GM19025 (cell line): ENCODE data around the gene ERC1.

Source experiments
- ATAC-seq: cut with Tn5 transposase; IDR thresholded peaks from one replicate; pipeline ENCODE4 v1.9.1; 2021; ENCODE audit warnings: mild to moderate bottlenecking, low read depth, moderate library complexity; ENCODE audit not compliant: unreplicated experiment

The ERC1 gene

DNA sequence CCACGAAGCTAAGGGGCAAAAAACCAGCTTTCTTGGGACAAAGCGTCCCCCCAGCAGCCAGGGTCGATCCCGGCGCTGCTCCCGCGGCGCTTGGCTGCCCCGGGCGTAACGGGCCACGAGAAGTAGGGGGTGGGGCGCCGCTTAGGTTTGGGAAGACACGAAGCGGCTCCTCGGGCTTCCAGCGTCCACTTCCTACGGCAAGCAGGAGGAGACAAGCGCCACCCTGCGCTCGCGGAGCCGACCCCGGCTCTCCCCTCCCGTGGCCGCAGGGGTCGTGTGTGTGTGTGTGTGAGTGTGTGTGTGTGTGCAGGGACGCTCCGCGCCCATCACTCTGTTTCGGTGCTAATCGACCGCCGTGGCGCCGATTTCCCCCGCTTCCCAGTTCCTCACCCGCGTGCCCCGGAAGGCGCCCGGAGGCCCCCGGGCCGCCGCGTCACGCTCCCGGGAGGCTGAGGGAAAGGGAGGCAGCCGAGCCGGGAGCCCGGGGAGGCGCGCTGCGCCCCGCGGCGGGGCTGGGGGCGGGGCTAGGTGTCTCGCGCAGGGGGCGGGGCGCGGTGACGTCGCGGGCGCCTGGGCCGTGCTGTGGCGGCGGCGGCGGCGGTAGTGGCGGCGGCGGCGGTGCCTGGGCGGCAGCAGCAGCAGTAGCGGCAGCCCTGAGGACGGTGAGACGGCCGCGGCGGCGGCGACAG, at the start of gene ERC1:
TSS of gene ERC1 (plus strand) at position 563 of the 689 bp plus-strand sequence. CDS start 36,681 bp downstream, outside the sequence.
- peak; percentile 86 for ATAC-seq

DNA sequence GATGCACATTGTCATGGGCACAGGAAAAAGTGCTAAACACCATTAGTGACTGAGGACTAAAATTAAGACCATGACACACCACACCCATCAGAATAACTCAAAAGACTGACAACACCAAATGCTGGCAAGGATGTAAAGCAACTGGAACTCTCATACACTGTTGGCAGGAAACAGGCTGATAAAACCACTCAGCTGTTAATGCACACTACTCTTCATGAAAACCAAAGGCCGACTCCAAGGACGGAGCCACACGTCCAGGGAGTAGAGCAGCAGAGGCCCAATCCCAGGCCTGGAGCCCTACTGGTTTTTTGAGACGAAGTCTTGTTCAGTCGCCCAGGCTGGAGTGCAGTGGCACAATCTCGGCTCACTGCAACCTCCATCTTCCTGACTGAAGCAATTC, 48.0 kb upstream of the ERC1 start:
- no peak for ATAC-seq

DNA sequence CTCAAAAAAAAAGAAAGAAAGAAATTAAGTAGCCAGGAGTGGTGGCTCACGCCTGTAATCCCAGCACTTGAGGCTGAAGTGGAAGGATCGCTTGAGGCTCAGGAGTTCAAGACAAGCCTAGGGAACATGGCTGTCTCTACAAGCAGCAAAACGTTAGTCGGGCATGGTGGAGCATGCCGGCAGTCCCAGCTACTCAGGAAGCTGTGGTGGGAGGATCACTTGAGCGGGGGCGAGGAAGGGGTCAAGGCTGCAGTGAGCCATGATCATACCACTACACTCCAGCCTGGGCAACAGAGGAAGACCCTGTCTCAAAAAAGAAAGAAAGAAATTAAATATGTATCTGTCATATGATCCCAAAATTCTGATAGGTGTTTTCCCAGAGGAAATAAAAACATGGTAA, 46.8 kb upstream of the ERC1 start:
- no peak for ATAC-seq

DNA sequence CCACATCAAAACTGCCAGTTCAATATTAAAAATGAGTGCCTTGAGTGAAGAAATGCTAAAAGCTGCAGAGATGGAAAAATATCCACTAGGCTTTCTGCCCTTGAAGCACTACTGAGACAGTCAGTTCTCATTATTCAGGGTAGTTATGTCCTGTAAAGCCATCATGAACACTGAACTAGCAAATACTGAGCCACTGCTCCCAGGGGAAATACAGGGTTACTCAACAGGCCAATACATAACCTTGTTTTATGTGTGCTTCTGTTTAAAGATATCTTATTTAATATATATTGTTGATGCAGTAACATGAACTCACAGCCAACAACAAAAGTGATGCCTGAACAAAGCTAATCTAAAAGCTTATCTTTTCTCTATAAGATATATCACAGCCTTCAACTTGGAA, 44.8 kb upstream of the ERC1 start:
- ATAC-seq: no peak

DNA sequence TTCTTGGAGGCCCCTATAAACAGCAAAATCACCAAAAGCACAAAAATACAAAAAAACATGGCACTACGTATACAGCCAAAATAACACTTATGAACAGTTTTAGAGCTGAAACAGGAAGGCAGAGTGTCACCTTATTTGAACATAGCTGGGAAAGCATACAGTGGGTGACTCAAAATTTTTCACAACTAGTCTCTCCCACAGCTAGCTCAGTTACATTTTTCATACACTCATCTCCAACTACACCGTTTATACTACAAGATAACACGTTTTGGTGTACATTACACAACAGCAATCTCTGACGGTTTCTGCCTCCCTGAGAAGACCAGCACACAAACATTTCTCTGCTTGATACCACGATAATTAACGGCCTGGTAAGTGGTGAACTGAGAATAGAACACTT, 44.4 kb upstream of the ERC1 start:
- no peak for ATAC-seq

DNA sequence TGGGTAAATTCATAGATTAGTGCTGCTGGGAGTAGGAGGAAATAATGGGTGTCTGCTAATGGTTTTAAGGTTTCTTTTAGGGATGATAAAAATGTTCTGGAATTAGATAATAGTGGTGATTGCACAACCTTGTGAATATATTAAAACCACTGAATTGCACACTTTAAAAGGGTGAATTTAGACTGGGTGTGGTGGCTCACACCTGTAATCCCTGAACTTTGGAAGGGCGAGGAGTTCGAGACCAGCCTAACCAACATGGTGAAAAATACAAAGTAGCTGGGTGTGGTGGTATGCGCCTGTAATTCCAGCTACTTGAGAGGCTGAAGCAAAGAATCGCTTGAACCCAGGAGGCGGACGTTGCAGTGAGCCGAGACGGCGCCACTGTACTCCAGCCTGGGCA, 42.8 kb upstream of the ERC1 start:
- no peak for ATAC-seq

DNA sequence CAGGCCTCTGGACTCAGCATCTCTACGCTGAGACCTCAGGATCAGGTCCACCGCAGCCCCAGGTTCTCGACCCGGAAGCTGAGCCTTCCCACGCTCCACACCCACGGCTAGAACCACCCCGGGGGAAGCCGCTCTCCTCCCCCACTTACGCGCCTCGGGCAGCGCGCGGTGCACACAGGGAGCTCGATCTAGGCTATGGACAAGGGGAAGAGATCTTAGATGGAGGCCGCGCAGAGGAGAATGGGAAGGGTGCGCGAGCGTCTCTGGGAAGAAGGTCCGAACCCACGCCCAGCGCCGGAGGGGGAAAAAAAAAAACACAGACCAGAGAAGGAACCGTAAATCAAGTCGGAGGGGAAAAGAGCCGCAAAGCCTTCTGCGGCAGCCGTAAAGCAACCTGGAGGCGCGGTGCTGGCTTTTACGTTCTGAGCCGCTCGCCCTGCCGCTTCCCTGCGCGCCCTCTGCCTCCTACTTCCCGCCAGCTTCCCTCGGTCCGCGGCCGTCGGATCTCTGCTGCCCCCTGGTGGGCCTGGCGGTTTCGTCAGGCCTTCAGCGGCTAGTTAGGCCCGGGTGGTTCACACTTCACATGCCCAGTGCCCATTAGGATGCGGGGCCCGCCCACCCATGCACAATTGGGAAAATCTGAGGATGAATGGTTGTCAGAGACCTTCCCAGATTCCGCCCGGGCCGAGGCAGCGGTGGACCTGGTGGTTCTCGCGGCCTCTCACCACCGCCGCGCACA, 41.4 kb upstream of the ERC1 start, which contains the start of gene RAD52:
TSS of gene RAD52 (minus strand) at position 242 of the 739 bp plus-strand sequence. CDS start 16,636 bp downstream, outside the sequence.
- ATAC-seq: peak; percentile 80

DNA sequence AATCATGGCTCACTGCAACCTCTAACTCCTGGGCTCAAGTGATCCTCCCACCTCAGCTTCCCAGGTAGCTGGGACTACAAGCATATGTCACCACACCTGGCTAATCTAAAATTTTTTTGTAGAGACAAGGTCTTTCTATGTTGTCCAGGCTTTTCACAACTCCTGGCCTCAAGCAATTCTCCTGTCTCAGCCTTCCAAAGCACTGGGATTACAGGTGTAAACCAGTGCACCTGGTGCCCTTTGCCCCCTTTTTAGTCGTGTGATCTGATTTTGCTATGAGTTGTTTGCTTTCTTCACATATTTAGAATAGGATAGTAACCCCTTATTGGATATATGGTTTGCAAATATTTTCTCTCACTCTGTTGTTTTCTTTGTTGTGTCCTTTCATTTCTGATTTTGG, 39.8 kb upstream of the ERC1 start:
- ATAC-seq: no peak

DNA sequence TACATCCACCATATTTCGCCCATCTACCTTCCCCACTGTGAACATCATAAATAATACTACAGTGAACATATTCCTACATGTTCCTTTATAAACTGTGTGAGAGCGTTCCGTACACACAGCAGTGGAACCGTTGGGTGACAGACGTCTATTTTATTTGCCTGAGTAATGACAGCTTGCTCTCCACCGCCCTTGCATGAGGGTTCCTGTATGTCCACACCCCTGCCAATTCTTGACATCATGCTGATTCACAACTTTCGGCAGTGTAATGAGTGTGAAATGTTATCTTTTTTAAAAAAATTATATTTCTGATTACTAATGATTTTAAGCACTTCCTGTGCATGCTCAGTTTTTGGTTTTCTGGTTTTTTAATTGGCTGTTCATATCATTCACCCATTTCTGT, 37.2 kb upstream of the ERC1 start:
- no peak for ATAC-seq

DNA sequence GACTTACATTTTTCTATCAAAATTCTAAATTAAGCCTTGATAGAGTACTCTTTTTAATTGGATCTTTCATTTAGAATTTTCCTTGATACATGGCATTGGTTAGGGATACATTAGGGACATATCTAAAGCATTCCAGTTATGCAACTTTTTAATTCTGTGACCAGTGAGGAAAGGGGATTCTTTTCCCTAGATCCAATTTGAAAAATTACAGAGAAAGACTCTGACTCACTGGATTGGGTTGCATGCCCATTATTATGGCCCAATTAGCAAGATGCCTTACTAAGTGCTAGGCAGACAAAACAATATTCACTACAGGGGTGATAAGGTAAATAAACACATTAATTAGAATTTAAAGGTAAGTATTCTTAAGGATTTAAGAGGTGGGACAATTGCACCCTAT, 36.3 kb upstream of the ERC1 start:
- no peak for ATAC-seq

DNA sequence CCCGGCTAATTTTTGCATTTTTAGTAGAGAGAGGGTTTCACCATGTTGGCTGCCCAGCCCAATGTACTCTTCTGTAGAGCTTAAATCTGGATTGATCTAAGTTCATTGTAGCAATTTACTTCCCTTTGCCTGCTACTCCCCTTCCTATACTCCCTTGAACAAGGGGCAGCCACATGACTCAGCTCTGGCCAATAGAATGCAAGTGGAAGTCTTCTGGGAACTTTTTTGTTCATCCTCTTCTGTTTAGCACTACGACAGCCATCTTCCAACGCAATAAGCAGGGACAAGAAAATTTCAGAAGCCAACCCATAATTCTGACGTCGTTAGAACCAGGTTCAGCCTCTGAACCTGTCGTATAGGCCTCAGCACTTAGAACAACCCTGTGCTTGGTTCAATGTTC, 35.1 kb upstream of the ERC1 start:
- no peak for ATAC-seq

DNA sequence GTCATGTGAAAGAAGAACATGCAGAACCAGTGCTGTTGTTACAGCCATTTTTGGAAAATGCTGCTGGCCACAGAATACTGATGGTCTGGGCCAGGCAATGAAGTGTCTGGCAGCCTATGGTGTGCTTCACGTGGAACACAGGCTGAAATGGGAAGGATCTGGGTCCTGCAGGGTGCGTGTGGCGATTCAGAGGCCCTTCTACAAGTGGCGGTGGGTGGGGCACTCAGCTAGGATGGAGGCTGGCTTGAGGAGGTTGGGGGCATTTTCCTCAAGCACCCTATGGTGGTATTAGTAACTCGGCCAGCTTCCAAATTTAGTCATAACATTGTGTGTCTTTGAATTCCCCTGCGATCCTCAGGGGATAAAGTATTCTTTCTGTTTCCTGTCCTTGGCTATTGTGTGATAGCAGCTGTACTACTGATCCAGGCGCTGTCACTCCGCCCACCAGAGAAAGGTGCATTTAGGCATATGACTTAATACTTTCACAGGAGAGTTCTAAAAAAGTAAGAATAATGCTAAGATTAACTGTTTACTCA, 32.4 kb upstream of the ERC1 start:
- ATAC-seq: no peak

DNA sequence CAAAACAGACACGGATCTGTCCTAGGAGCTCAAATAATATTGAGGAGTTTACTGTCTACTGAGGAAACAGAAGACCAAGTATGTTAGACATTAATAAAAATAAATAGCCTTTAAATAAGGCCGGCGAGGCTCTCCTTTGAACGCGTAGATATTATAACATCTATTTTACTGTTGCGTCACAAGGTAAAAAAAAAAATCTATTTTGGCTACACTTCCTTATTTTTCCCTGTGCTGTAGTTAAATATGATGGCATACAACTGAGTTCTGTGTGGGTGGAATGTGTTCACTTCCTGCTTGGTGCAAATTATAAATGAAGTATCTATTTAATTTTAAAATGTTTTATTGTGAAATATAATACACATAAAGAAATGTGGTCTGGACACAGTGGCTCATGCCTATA, 24.3 kb upstream of the ERC1 start:
- no peak for ATAC-seq

DNA sequence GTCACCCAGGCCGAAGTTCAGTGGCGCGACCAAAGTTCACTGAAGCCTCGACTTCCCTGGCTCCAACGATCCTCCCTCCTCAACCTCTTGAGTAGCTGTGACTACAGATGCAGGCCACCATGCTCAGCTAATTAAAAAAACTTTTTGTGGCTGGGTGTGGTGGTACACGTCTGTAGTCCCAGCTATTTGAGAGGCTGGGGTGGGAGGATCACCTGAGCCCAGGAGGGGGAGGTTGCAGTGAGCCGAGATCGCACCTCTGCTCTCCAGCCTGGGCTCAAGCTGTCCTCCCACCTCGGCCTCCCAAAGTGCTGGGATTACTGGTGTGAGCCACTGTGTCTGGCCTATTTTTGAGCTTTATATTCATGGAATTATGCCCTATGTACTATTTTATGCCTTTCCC, 23.4 kb upstream of the ERC1 start:
- ATAC-seq: no peak

DNA sequence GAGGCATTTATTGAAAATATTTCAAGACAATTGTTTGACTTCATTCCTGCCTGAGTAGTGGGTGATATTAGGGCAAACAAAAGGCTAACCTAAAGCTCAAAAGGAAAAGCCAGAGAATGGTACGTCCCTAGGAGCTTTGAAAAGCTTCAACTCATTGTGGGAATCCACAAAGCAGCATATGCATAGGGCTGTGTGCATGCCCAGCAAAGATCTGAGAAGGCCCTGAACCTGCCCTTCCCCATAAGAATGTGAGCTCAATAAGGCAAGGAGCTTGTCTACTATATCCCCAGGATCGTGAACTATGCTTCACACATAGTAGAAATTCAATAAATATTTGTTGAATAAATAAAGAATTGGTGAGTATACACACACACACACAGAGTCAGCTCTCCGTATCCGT, 22.5 kb upstream of the ERC1 start:
- ATAC-seq: no peak

DNA sequence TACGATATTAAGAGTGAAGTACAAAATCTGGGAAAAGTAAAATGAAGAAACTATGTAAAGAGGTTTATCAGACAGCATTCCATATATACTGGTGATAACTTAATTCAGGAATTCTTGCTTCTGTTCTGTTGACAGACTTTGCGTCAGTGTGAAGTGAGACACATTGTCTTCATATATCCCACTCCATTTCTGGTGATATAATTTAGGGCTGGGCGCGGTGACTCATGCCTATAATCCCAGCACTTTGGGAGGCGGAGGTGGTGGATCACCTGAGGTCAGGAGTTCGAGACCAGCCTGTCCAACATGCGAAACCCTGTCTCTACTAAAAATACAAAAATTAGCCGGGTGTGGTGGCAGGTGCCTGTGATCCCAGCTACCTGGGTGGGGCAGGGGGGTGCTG, 21.2 kb upstream of the ERC1 start:
- ATAC-seq: no peak

DNA sequence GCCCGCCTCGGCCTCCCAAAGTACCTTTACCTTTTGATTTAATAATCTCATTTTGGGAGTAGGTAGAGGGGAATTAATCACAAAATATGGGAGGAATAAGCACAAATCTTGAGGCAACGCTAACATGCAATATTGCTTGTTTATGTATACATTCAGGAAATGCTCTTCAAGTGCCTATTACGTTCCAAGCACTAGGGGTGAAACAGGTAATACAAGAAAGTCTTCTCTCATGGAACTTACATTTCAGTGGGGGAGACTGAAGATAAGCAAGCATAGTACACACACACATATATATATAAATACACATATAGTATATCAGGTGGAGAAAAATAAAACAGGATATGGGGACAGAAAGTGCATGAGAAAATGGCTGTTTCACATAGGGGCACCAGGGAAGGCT, 19.0 kb upstream of the ERC1 start:
- no peak for ATAC-seq

DNA sequence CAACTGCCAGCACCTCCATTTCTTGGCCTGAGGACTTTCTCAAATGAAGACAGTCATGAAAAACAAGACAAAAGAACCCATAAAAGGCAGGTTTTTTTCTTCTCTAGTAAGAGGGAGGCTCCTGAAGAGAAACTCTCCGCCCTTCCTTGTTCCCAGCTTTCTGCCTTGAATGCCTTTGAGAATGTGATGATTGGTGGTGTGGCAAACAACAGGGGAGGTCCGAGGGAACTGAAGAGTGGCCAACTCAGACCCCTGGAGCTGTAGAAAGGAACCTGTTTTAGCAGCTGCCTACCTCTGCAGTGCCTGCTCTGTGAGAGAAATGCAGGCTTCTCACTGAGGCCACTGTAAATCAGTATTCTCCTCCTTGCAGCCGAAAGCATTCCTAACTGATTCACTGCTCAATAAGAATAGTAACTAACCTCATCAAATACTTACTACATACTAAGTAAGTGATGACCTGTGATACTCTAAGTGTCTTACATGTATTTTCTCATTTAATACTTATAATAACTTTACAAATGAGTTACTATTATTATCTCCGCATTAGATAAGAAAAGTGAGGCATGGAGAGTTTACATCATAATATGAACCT, 16.7 kb upstream of the ERC1 start:
- no peak for ATAC-seq

DNA sequence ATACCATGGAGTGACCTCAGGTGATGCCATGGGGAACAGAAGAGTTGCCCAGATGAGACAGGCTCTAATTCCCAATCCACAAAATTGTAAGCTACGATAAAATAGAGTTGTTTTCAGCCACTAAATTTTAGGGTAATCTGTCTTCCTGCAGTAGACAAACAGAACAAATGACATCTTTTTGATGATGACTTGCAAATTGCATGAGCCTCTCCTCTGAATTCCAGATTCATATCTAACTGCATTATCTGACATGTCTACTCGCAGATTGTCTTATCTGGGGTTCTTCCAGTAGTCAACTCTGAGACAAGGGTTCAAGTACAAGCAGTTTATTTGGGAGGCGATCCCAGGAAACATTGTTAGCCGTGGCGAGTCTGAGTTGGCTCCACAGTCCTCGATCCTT, 14.4 kb upstream of the ERC1 start:
- ATAC-seq: no peak

DNA sequence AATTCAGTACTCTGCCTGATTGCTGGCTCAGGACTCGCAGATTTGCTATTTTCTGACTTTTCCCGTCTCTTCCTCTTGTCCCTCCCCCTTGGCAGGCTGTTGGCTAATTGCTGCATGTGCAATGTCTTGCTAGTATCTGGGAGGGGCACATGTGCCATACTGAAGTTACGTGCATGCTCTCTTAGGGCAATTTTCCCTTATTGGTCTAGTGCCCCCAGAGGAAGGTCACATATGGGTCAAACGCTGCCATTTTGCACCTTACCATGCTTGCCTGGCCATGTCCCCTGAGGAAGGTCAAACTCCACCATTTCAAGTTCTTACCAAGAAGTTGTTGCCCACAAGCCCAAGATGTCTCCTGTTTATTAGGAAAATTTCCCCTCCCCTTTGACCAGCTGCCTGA, 13.9 kb upstream of the ERC1 start:
- ATAC-seq: no peak

DNA sequence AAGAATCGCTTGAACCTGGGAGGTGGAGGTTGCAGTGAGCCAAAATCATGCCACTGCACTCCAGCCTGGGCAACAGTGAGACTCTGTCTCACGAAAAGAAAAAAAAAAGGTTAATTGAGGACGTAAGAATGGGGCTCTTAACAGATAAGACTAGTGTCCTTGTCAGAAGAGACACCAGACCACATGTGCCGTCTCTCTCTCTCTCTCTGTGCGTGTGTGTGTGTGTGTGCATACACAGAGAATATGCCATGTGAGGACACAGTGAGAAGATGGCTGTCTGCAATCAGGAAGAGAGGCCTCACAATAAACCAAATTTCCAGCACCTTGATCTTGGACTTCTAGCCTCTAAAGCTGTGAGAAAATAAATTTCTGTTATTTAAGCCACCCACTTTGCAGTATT, 11.7 kb upstream of the ERC1 start:
- no peak for ATAC-seq
